ENCODE data around the gene RBFOX1.

GRCh38 chr16:7541026-7541425 lies 208.4 kb downstream of the RBFOX1 start:
- TF ChIP-seq CTCF (IDR thresholded peaks at IDR 0.05; ENCODE audit: insufficient read depth, low read depth, low read length): no peak
- no peak for TF ChIP-seq EZH2 (IDR thresholded peaks at IDR 0.05; ENCODE audit: insufficient read depth, low read length)
